GM19193 (cell line): ENCODE data around the gene PKD1.

Source experiments
- POLR2A ChIP-seq: IDR thresholded peaks from 4 replicates; pipeline ENCODE4 v1.6.1; 2011; ENCODE audit not compliant: insufficient read depth, insufficient read length; ENCODE audit errors: extremely low read depth

The PKD1 gene

DNA sequence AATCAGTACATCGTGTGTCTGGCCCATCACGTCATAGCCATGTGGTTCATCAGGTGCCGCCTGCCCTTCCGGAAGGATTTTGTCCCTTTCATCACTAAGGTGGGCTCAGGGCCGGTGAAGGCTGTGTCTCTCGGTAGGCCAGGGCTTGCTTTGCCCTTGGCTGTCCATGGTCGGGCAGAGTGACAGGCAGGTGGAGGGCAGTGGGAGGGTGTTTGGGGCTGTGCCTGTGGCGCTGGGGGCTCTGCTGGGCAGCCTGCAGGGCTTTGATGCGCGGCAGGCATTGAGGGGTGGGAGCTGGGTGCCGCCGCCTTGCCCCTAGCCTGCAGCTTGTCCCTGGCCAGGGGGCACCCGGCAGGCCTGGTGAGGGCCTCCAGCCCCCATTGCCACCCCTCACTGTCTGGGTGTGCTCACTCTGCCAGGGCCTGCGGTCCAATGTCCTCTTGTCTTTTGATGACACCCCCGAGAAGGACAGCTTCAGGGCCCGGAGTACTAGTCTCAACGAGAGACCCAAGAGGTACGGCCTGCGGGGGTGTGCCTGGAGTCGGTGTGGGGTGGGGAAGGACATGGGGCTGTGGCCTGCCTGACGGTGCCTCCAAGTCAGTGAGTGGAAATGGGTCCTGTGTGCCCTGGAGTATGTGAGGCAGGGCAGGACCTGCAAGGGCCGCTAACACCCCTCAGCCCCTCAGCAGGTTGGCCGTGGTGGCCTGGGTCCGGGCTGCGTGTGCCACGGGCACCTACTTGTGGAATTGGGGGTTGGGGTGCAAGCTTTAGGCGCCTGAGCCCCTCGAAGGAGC, 59.4 kb downstream of the PKD1 start:
- TF ChIP-seq POLR2A, result no peak

DNA sequence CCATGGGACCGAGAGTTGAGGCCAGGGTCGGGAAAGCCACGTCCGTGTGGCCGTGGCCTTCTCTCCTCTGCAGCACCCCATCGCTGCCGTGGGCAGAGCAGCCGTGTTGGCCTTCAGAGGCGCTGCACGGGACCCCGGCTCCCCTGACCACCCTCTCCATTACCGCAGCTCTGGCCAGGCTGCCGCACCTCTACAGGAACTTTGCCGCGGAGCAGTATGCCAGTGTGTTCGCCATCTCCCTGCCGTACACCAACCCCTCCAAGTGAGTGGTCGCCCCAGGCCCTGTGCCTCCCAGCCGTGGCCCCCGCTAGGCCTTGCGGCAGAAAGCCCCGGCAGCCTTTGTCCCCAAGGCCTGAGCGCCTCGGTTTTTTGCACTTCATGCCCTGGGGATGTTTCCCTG, 60.1 kb downstream of the PKD1 start:
- TF ChIP-seq POLR2A, result no peak

DNA sequence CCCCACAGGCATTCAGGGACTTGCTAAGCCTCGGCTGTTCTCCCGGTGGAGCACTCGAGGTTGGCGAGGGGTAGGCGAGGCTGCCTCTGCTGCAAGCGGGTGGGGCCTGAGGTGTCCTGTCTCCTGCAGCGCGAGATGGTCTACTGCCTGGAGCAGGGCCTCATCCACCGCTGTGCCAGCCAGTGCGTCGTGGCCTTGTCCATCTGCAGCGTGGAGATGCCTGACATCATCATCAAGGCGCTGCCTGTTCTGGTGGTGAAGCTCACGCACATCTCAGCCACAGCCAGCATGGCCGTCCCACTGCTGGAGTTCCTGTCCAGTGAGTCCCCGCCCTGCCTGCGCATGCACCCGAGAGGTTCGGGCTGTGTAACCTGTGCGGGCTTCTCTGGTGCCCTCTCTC, 61.6 kb downstream of the PKD1 start:
- TF ChIP-seq POLR2A, result no peak

DNA sequence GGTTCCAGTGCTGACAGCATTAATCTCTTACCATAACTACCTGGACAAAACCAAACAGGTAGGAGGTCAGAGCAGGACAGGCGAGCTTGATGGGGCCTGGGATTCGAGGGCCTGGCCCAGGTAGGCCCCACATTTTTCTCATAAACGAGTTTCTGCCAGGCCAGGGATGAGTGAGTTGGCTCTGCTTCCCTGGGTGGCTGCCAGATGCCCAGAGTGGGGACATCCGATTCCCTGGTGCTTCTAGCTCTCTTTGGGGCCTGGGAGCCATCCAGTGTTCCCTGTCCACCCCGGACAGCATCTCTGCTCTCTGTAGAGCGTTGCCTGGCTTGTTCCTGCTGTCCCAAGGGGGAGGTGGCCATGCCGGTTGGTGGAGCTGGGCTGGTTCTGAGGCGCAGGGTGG, 62.8 kb downstream of the PKD1 start:
- no peak for TF ChIP-seq POLR2A

DNA sequence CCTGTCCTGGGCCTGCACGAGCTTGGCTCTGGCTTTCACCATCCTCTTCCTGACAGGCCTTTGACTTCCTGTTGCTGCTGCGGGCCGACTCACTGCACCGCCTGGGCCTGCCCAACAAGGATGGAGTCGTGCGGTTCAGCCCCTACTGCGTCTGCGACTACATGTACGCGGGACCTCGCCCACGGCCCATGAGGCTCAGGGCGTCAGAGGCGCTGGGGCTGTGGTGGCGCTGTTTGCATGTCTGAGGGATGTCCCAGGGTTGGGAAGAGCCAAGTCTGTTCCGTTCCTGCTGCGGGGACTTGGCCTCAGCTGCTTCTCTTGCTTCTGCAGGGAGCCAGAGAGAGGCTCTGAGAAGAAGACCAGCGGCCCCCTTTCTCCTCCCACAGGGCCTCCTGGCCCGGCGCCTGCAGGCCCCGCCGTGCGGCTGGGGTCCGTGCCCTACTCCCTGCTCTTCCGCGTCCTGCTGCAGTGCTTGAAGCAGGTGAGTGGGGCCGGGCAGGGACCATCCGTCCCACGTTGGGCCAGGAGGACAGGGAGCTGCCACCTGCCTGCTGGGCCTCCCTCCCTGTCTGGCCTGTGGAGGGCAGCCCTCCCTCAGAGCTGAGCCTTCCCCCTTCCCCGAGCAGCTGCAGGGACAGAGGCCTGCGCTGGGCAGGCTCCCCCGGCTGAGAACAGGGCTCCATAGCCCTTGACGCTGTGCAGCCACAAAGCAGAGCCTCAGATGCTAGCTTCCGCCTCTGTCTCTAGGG, 64.1 kb downstream of the PKD1 start:
- no peak for TF ChIP-seq POLR2A

DNA sequence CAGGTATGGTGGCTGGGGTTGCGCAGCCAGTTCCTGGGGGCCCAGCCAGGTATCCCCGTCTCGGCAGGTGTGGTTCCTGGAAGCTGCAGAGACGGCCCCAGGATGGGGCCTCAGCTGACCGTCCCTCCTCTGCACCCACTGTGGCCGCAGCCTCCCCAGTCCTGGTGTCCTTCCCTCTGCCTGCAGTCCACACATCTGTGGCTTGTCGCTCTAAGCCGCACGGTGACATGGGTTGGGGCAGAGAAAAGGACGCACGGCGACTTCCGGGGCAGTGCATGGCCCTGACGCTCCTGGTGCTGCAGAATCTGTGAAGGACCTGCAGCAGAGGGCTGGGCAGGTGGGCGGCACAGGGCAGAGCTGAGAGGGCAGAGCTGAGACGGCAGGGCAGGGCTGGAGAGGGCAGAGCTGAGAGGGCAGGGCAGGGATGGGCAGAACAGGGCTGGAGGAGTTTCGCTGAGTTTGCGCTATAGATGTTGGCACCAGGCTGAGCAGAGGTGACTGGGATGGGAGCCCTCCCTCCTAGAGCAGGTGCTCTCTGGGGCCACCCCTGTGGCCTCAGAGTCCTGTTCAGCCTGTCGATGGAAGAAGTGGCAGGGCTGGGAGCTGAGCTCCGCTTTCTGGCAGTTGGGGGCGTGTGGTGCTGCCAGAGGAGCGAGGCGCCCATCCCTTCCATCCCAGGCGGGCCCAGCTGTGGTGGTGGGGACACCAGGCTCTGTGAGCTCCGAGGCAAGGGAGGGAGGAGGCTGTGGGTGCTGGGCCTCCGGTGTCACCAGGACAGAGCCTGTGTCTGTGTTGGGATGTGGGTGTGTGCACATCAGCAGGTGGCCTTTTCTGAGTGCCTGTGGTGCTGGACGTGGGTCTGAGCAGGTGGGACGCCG, 64.9 kb downstream of the PKD1 start:
- no peak for TF ChIP-seq POLR2A

DNA sequence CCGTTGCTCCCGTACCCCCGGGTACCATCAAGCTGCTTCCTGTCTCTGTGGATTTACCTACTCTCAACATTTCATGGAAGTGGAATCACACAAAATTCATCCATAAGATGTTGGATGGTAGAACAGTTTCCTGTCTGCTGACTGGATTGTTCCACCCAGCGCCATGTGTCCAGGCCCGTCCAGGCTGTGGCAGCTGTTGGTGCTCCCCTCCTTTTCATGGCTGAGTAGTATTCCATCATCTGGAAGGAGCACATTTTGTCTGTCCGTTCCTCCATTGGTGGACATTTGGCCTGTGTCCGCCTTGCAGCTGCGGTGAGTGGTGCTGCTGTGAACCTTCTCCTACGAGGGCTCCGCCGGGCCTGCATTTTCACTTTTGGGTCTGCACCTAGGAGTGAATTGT, 69.6 kb downstream of the PKD1 start:
- no peak for TF ChIP-seq POLR2A

DNA sequence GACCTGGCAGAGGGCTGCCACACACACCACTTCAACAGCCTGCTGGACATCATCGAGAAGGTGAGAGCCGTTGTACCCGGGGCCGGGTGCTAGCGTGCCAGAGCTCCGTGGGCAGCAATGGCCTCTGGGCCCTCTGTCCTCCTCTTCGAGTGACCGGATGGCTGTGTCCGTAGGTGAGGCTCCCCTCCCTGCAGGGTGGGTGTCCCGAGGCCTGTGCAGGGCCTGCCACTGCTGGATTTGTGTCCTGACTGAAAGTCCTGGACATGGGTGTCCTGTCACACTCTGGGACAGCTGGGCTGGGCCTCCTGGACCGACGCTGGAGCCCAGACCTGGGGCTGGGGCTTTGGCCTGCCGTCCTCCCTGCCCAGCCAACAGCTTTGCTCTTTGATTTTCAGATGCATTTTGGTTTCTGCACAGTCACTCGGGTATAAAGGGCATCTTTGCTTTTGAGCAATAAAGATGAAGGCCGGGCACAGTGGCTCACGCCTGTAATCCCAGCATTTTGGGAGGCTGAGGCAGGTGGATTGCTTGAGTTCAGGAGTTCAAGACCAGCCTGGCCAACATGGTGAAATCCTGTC, 71.2 kb downstream of the PKD1 start:
- TF ChIP-seq POLR2A, result no peak

DNA sequence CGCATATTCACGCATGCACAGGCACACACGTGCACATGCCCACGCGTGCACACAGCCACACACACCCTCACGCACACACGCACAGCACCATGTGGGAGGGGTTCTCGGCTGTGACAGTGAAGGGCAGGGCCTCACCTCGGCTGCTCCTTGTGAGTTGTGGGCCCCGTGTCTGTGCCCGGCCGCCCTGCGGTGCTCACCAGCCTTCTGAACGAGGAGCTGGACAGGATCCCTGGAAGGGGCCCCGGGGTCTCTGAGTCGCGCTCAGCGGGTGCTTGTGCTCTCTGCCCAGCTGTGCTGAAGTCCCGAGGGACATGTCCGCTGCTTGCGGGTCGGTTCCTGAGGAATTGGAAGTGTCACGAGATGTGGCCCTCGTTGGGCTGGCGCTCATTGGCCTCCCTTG, 71.8 kb downstream of the PKD1 start:
- TF ChIP-seq POLR2A, result no peak

DNA sequence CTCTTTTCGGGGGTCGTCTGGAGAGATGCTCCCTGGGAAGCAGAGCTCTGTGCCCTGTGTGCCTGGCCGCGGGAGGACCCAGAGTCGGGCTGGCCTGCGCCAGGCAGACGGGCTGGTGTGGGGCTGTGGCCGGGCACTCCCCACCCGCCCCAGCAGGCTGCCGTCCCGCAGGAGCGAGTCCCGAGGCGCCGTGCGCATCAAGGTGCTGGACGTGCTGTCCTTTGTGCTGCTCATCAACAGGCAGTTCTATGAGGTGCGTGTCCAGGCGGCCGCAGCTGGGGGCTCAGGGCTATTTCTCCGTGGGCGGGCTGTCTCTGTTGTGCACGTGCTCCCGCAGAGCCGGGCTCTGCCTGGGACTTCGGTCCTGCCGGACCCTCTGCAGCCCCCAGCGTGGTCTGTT, 72.9 kb downstream of the PKD1 start:
- TF ChIP-seq POLR2A, result no peak

DNA sequence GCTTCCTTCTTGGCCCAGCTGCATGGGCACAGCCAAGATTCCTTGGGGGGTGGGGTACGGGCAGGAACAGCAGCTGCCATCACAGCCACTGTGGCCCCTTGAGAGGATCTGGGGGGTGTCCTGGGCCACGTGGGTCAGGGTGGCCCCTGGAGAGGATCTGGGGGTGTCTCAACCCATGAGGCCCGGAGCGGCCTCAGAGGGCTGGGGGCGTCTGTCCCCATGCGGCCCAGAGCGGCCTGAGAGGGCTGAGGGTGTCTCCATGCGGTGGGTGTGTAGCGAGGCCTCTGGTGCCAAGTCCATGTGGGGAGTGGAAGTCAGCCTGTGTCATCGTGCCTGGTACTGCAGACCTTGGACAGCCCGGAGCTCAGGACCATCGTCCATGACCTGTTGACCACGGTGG, 74.2 kb downstream of the PKD1 start:
- TF ChIP-seq POLR2A, result no peak

DNA sequence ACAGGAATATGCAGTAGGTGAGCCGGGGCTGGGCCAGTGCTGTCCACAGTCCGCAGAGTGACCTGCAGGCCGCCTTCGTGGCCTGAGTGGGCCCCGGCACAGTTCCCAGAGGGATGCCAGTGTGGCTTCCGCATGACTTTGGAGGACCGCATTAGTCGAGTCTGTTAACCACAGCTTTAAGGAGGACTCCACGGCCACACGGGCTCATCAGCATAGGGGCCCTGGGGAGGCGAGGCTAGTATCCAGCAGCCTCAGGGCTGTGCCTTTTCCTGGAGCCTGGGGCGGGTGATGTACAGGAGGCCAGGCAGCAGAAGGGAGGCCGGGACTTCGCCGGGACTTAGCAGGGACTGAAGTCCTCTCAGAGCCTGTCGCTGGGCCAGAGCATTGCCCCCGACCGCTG, 74.7 kb downstream of the PKD1 start:
- TF ChIP-seq POLR2A, result no peak

DNA sequence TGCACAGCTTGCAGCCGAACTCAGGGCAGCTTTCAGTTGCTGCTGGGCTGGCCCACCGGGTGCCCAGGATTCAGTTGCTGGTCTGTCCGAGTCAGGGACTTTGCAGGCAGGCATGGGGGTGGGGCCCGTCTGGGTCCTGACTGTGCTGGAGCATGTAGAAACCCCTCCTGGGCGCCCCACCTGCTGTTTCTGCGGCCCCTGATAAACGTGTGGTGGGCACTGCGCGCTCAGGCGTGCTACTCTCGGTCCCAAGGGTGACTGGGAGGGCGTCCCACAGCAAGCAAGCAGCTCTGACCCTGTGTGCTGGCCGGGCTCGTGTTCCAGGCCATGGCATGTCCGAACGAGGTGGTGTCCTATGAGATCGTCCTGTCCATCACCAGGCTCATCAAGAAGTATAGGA, 75.4 kb downstream of the PKD1 start:
- no peak for TF ChIP-seq POLR2A

DNA sequence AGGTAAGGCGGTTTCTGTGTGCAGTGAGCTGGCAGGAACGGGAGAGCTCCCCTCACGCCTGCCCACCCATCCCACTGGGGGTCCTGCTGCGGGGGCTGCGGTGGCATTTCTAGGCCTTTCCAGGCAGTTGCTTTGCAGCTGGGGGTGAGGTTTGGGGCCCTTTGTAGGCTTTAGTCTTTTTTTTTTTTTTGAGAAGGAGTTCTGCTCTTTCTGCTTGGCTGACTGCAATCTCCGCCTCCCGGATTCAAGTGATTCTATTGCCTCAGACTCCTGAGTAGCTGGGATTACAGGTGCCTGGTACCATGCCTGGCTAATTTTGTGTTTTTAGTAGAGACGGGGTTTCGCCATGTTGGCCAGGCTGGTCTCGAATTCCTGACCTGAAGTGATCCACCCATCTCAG, 76.8 kb downstream of the PKD1 start:
- no peak for TF ChIP-seq POLR2A

DNA sequence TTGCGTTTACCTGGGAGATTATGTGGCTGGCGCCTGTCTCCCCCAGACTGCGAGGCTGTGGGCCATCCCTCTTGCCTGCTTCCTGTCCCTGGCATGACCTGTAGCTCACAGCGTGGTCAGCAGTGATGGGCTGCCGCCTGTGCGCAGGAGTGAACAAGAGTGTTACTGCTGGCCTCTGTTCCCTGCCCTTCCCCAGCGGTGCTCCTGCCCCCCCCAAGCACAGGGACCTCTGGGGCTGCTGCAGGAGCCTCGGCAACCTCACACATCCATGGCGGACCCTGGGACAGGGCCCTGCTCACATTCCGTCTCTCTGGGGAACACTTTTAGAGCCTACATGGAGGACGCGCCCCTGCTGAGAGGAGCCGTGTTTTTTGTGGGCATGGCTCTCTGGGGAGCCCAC, 77.3 kb downstream of the PKD1 start:
- no peak for TF ChIP-seq POLR2A
